DOHH2 (cell line): ENCODE measurements around the gene RAB10.
"Not testable (repeated sequence)": the region's sequence is repeated elsewhere in the genome, so short reads cannot be mapped to it uniquely, and the experiment has no call there.

Source experiments
- H3F3A ChIP-seq: fragments of 200-600 bp; sonication (generic), shearing (Covaris generic); 2 replicates; pipeline ENCODE4 v1.6.0; 2016; ENCODE audit warnings: antibody characterized with exemption, mild to moderate bottlenecking; ENCODE audit not compliant: control insufficient read depth, insufficient read depth
- H3K27ac ChIP-seq: fragments of 200-600 bp; sonication (generic); 2 replicates; pipeline ENCODE4 v1.5.1; 2014; ENCODE audit warnings: low read depth, mild to moderate bottlenecking, low read length, moderate library complexity
- H3K27me3 ChIP-seq: fragments of 200-600 bp; sonication (generic); 2 replicates; pipeline ENCODE4 v1.6.1; 2014; ENCODE audit warnings: mild to moderate bottlenecking, low read length, mixed read lengths; ENCODE audit not compliant: control insufficient read depth
- H3K36me3 ChIP-seq: fragments of 200-600 bp; sonication (generic); 2 replicates; pipeline ENCODE4 v1.6.1; 2014; ENCODE audit warnings: mild to moderate bottlenecking, low read length, moderate library complexity, mixed read lengths; ENCODE audit not compliant: control insufficient read depth
- H3K4me1 ChIP-seq: fragments of 200-600 bp; sonication (generic); 2 replicates; pipeline ENCODE4 v1.6.1; 2014; ENCODE audit warnings: mild to moderate bottlenecking, low read length, mixed read lengths; ENCODE audit not compliant: control insufficient read depth
- H3K4me2 ChIP-seq: fragments of 200-600 bp; sonication (generic); 2 replicates; pipeline ENCODE4 v1.6.0; 2014; ENCODE audit warnings: mild to moderate bottlenecking, low read length, moderate library complexity
- H3K4me3 ChIP-seq: fragments of 200-600 bp; sonication (generic); 2 replicates; pipeline ENCODE4 v1.5.1; 2014; ENCODE audit warnings: mild to moderate bottlenecking, low read length, mixed read lengths
- H3K79me2 ChIP-seq: fragments of 200-600 bp; sonication (generic); 2 replicates; pipeline ENCODE4 v1.6.1; 2014; ENCODE audit warnings: mild to moderate bottlenecking, low read length, mixed read lengths; ENCODE audit not compliant: control insufficient read depth
- H3K9me2 ChIP-seq: fragments of 200-600 bp; sonication (generic); replicated peaks from 2 replicates; pipeline ENCODE4 v1.6.1; 2014; ENCODE audit warnings: mild to moderate bottlenecking, low read length, mixed read lengths; ENCODE audit not compliant: control insufficient read depth
- H3K9me3 ChIP-seq: fragments of 200-600 bp; sonication (generic); 2 replicates; pipeline ENCODE4 v1.6.1; 2014; ENCODE audit warnings: antibody characterized with exemption, low read length, mixed read lengths; ENCODE audit not compliant: control insufficient read depth, insufficient read depth
- H4K20me1 ChIP-seq: fragments of 200-600 bp; sonication (generic); 2 replicates; pipeline ENCODE4 v1.6.0; 2014; ENCODE audit warnings: low read depth, mild to moderate bottlenecking, antibody characterized with exemption, low read length, moderate library complexity; ENCODE audit not compliant: control insufficient read depth, insufficient read depth
- EZH2phosphoT487 ChIP-seq: fragments of 200-600 bp; sonication (generic); IDR thresholded peaks from 2 replicates; pipeline ENCODE4 v1.6.1; 2017; ENCODE audit warnings: borderline replicate concordance, mild to moderate bottlenecking, antibody characterized with exemption, low read length, moderate library complexity, mixed read lengths
- TF ChIP-seq, protein P1 (sequence below): fragments of 200-600 bp; sonication (generic); IDR thresholded peaks from one replicate; pipeline ENCODE4 v1.5.1; 2014; ENCODE audit warnings: antibody characterized with exemption, mild to moderate bottlenecking, low read depth, low read length; ENCODE audit not compliant: poor library complexity, severe bottlenecking

Gene RAB10

DNA sequence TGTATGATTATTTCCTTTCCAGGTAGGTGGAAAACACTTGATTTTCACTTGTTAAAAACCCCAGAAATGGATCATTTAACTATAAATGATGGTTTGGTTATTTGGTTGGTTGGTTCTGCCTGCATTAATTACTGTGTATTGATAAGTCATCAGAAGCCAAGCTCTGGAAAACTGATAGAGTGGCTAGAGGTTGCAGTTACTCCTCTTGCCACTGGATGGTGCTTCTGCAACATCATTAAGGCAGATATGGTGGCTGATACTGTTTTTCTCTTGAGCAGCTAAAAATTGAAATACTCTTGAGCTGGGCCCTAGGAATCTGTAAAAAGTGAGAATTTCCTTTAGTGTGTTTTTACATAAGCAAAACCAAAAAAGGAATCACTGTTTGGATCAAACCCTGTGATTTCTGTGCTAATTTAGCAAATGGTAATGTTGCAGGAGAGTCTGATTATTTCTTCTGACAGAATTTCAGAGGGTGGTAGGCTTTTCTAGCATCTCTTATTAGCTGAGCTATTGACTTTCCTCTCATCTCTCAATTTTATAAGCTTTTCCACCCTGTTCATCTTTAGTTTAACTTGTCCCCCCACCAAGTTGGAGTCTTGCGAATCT, 54.3 kb downstream of the RAB10 start:
- Histone ChIP-seq H3K79me2 (peaks cover 87% of the 10 kb centered on the region), H3K4me1 (no peaks in the 10 kb centered on the region), H3K4me3 (no peak overlapping the region), H3K27me3 (no peaks in the 10 kb centered on the region), H3K36me3 (peaks cover 7% of the 10 kb centered on the region; the same call in 1 of the 2 replicates), H3K27ac (no peak overlapping the region), H3F3A (peaks cover 11% of the 10 kb centered on the region; the same call in 1 of the 2 replicates), H3K9me2 (no peaks in the 10 kb centered on the region), H3K9me3 (no peaks in the 10 kb centered on the region), H4K20me1 (peaks cover 21% of the 10 kb centered on the region; the same call in 1 of the 2 replicates), H3K4me2 (no peak overlapping the region)
- TF ChIP-seq, protein P1, sequence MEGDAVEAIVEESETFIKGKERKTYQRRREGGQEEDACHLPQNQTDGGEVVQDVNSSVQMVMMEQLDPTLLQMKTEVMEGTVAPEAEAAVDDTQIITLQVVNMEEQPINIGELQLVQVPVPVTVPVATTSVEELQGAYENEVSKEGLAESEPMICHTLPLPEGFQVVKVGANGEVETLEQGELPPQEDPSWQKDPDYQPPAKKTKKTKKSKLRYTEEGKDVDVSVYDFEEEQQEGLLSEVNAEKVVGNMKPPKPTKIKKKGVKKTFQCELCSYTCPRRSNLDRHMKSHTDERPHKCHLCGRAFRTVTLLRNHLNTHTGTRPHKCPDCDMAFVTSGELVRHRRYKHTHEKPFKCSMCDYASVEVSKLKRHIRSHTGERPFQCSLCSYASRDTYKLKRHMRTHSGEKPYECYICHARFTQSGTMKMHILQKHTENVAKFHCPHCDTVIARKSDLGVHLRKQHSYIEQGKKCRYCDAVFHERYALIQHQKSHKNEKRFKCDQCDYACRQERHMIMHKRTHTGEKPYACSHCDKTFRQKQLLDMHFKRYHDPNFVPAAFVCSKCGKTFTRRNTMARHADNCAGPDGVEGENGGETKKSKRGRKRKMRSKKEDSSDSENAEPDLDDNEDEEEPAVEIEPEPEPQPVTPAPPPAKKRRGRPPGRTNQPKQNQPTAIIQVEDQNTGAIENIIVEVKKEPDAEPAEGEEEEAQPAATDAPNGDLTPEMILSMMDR, result peak; percentile 75
- TF ChIP-seq EZH2phosphoT487, result no peak

DNA sequence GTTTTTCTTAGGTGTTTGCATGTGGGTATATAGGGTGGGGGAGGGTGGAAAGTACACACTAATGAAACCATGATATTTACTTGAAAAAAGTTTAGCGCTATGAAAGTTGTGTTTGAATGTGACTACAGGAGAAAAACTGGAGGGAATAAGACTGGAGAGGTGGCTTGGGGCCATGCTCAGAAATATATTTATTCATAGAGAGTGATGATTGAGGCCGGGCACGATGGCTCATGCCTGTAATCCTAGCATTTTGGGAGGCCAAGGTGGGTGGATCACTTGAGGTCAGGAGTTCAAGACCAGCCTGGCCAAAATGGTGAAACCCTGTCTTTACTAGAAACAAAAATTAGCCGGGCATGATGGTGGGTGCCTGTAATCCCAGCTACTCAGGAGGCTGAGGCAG, 55.0 kb downstream of the RAB10 start:
- H3F3A ChIP-seq, result peaks cover 11% of the 10 kb centered on the region; the same call in 1 of the 2 replicates
- H3K9me3 ChIP-seq, H3K4me2 ChIP-seq, H3K9me2 ChIP-seq, H3K4me3 ChIP-seq, H3K36me3 ChIP-seq, H3K27me3 ChIP-seq, H3K27ac ChIP-seq, H3K4me1 ChIP-seq: not testable (repeated sequence)
- peaks cover 21% of the 10 kb centered on the region; the same call in 1 of the 2 replicates for H4K20me1 ChIP-seq
- H3K79me2 ChIP-seq, result peaks cover 87% of the 10 kb centered on the region

DNA sequence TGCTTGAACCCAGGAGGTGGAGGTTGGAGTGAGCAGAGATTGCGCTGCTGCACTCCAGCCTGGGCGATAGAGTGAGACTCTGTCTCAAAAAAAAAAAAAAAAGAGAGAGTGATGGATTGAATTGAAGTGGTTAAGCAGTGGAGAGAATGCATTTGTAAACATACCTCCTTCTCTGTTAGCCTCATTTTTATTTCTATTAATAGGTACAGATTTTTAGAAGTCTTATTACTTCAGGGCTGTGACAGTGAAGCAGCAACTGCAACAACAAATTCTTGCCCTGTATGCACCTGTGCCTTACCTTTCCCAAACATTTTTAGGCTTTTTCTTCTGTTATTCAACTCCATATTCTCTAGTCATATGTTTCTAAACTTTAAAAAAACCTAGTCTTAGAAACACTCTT, 55.5 kb downstream of the RAB10 start:
- Histone ChIP-seq H3K4me1 (no peaks in the 10 kb centered on the region), H3K36me3 (peaks cover 8% of the 10 kb centered on the region), H3K27ac (no peak overlapping the region), H3K4me2 (no peak overlapping the region), H3K9me2 (no peaks in the 10 kb centered on the region), H3K79me2 (peaks cover 84% of the 10 kb centered on the region), H3K4me3 (no peak overlapping the region), H3K27me3 (no peaks in the 10 kb centered on the region), H4K20me1 (peaks cover 21% of the 10 kb centered on the region; the same call in 1 of the 2 replicates), H3K9me3 (no peaks in the 10 kb centered on the region), H3F3A (peaks cover 11% of the 10 kb centered on the region; the same call in 1 of the 2 replicates)
- no peak for TF ChIP-seq EZH2phosphoT487
- TF ChIP-seq, protein P1, result no peak

DNA sequence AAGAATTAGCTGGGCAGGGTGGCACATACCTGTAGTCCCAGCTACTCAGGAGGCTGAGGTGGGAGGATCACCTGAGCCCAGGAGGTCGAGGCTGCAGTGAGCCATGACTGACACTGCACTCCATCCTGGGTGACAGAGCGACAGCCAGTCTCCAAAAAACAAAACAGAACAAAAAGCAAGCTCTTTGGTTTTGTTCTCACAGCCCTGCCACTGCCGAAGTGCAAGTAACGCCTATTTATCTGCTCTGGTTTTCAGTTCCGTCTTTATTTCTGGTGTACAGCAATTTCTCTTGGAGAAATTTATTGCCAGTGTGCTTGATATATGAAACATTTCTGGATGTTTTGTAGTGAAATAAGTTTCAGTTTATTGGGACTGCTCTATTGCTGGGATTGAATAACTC, 61.9 kb downstream of the RAB10 start:
- Histone ChIP-seq H3K9me3 (no peaks in the 10 kb centered on the region), H3K79me2 (peaks cover 79% of the 10 kb centered on the region), H3K4me1 (no peaks in the 10 kb centered on the region), H3K27me3 (no peaks in the 10 kb centered on the region), H3K4me2 (no peak overlapping the region), H3K4me3 (no peak overlapping the region), H3F3A (0 out of 2 replicates have a peak, but pooled peaks cover 2% of the 10 kb centered on the region), H3K27ac (no peak overlapping the region), H3K9me2 (no peaks in the 10 kb centered on the region), H3K36me3 (peaks cover 21% of the 10 kb centered on the region), H4K20me1 (no peaks in the 10 kb centered on the region; the same call in 1 of the 2 replicates)
- TF ChIP-seq EZH2phosphoT487, result no peak
- TF ChIP-seq, protein P1, result no peak
